ENCODE results near the gene MIPEP. TPM values are rescaled to one million over a fixed set of nuclear protein-coding genes. Genes with fewer than 3 reads are reported as not detected.

MIPEP gene
- total and polyA plus RNA-seq, 12 donors = 13.9 to 28.6 (median 20.7) TPM

GRCh38 chr13:23824371-23824770, 64.8 kb downstream of the MIPEP start:
- intact Hi-C loops (cut with DNase I) = no loop called here
- no peaks in the 10 kb centered on the region for H3K9me3 ChIP-seq (replicated peaks in 1 of 3)
- H3K27ac ChIP-seq = no peak overlapping the region
- no peak for DNase-seq
- no peak overlapping the region for H3K4me3 ChIP-seq
- 74 to 93% (median 85%) methylated on average over 3 of the region's 3 CpGs for WGBS, 4 donors
- H3K4me1 ChIP-seq (replicated peaks in 1 of 2) = no peaks in the 10 kb centered on the region
- TF ChIP-seq, protein P1, sequence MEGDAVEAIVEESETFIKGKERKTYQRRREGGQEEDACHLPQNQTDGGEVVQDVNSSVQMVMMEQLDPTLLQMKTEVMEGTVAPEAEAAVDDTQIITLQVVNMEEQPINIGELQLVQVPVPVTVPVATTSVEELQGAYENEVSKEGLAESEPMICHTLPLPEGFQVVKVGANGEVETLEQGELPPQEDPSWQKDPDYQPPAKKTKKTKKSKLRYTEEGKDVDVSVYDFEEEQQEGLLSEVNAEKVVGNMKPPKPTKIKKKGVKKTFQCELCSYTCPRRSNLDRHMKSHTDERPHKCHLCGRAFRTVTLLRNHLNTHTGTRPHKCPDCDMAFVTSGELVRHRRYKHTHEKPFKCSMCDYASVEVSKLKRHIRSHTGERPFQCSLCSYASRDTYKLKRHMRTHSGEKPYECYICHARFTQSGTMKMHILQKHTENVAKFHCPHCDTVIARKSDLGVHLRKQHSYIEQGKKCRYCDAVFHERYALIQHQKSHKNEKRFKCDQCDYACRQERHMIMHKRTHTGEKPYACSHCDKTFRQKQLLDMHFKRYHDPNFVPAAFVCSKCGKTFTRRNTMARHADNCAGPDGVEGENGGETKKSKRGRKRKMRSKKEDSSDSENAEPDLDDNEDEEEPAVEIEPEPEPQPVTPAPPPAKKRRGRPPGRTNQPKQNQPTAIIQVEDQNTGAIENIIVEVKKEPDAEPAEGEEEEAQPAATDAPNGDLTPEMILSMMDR (IDR thresholded peaks at IDR 0.05) = no peak
- no peak for TF ChIP-seq POLR2A (IDR thresholded peaks at IDR 0.05)
- no peaks in the 10 kb centered on the region for H3K27me3 ChIP-seq
- no peaks in the 10 kb centered on the region for H3K36me3 ChIP-seq (replicated peaks in 1 of 2)

GRCh38 chr13:23822252-23822824, 66.9 kb downstream of the MIPEP start:
- DNase-seq = no peak
- Histone ChIP-seq H3K4me3 (no peak overlapping the region), H3K27me3 (no peaks in the 10 kb centered on the region), H3K4me1 (replicated peaks in 1 of 2) (no peaks in the 10 kb centered on the region), H3K9me3 (replicated peaks in 1 of 3) (no peaks in the 10 kb centered on the region), H3K27ac (no peak overlapping the region), H3K36me3 (replicated peaks in 1 of 2) (no peaks in the 10 kb centered on the region)
- intact Hi-C loops (cut with DNase I) = no loop called here
- 93 to 97% (median 97%) methylated on average over 3 of the region's 3 CpGs for WGBS, 4 donors
- TF ChIP-seq POLR2A (IDR thresholded peaks at IDR 0.05) = no peak
- TF ChIP-seq, protein P1 (IDR thresholded peaks at IDR 0.05) = no peak

GRCh38 chr13:23820530-23820929, 68.7 kb downstream of the MIPEP start:
- H3K4me1 ChIP-seq (replicated peaks in 1 of 2) = no peaks in the 10 kb centered on the region
- H3K27me3 ChIP-seq = no peaks in the 10 kb centered on the region
- H3K4me3 ChIP-seq = no peak overlapping the region
- no peaks in the 10 kb centered on the region for H3K9me3 ChIP-seq (replicated peaks in 1 of 3)
- 92 to 99% (median 95%) methylated on average over 3 of the region's 3 CpGs for WGBS, 4 donors
- TF ChIP-seq, protein P1 (IDR thresholded peaks at IDR 0.05) = no peak
- TF ChIP-seq POLR2A (IDR thresholded peaks at IDR 0.05) = no peak
- intact Hi-C loops (cut with DNase I) = no loop called here
- H3K36me3 ChIP-seq (replicated peaks in 1 of 2) = no peaks in the 10 kb centered on the region
- no peak for DNase-seq
- H3K27ac ChIP-seq = no peak overlapping the region

GRCh38 chr13:23817830-23818229, 71.4 kb downstream of the MIPEP start:
- no peaks in the 10 kb centered on the region for H3K9me3 ChIP-seq (replicated peaks in 1 of 3)
- TF ChIP-seq, protein P1 (IDR thresholded peaks at IDR 0.05) = no peak
- TF ChIP-seq POLR2A (IDR thresholded peaks at IDR 0.05) = no peak
- no peaks in the 10 kb centered on the region for H3K36me3 ChIP-seq (replicated peaks in 1 of 2)
- intact Hi-C loops (cut with DNase I) = no loop called here
- DNase-seq = no peak
- no peaks in the 10 kb centered on the region for H3K27me3 ChIP-seq
- no peak overlapping the region for H3K4me3 ChIP-seq
- no peaks in the 10 kb centered on the region for H3K4me1 ChIP-seq (replicated peaks in 1 of 2)
- 79 to 96% (median 81%) methylated on average over 4 of the region's 4 CpGs for WGBS, 4 donors
- no peak overlapping the region for H3K27ac ChIP-seq

All from adrenal gland (tissue), 12 donors.